Subcutaneous adipose tissue (tissue), 4 donors: ENCODE results near the gene RHOB. TPM values are rescaled to one million over a fixed set of nuclear protein-coding genes. Genes with fewer than 3 reads are reported as not detected.

Experiments used
- total RNA-seq, 4 donors: library from RNA; depleted of rRNA; stranded (reverse); fragments of >200 nt; gene quantifications; one replicate each; pipeline ENCODE4 v1.1.0, GENCODE V29; 2016
- TF ChIP-seq, protein P1 (sequence below): fragments of 450-650 bp; IDR thresholded peaks from one replicate; pipeline ENCODE4 v1.5.1; 2016; ENCODE audit warnings: low read depth, mild to moderate bottlenecking, control low read depth, antibody characterized with exemption, moderate library complexity

RHOB gene
- total RNA-seq, 4 donors from 2014 or later: 435 to 1,054 (median 650) TPM

DNA sequence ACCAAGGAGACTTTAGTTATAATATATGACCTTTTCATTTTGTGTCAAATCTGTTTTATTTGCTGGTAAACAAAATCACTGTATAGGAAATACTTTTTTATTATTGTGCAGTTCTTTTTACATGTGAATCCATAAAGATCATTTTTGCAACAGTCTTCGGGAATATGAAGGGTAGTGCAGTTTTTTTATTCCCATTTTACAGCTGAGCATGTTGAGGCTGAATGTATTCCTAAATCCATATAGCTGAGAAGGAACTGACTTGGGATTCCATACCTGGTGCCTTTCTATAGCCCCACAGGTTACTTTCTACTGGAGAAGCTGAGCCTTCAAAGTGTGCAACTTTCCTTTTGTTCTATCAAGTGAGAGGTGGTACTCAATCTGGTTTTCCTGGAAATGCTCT, 29.6 kb downstream of the RHOB start:
- TF ChIP-seq, protein P1, sequence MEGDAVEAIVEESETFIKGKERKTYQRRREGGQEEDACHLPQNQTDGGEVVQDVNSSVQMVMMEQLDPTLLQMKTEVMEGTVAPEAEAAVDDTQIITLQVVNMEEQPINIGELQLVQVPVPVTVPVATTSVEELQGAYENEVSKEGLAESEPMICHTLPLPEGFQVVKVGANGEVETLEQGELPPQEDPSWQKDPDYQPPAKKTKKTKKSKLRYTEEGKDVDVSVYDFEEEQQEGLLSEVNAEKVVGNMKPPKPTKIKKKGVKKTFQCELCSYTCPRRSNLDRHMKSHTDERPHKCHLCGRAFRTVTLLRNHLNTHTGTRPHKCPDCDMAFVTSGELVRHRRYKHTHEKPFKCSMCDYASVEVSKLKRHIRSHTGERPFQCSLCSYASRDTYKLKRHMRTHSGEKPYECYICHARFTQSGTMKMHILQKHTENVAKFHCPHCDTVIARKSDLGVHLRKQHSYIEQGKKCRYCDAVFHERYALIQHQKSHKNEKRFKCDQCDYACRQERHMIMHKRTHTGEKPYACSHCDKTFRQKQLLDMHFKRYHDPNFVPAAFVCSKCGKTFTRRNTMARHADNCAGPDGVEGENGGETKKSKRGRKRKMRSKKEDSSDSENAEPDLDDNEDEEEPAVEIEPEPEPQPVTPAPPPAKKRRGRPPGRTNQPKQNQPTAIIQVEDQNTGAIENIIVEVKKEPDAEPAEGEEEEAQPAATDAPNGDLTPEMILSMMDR: no peak

- TF ChIP-seq, protein P1: no peak
Measured at GRCh38 chr2:20476950-20477349, 30.1 kb downstream of the RHOB start.

GRCh38 chr2:20478961-20479360, 32.1 kb downstream of the RHOB start:
- TF ChIP-seq, protein P1: no peak

DNA sequence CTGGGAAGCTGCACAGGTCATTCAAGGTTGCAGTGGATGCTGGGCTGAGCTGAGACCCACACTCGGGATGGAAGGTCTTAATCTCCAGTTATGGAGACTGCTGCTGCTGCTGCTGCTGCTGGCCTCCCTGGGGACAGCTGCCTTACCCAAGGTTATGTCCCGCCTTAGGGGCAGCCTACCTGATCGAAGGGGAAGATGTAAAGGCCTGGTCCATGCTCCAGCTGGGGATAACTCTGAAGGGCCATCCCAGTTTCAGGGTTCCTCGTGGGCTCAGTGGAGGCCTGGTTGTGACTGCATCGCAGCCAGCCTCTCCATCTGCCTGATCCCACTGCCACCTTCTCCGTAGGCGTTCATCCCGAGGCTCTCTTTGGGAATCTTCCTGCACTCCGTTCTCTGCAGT, 33.0 kb downstream of the RHOB start:
- TF ChIP-seq, protein P1: no peak

- TF ChIP-seq, protein P1: no peak
Measured at GRCh38 chr2:20480913-20481312, 34.0 kb downstream of the RHOB start.

DNA sequence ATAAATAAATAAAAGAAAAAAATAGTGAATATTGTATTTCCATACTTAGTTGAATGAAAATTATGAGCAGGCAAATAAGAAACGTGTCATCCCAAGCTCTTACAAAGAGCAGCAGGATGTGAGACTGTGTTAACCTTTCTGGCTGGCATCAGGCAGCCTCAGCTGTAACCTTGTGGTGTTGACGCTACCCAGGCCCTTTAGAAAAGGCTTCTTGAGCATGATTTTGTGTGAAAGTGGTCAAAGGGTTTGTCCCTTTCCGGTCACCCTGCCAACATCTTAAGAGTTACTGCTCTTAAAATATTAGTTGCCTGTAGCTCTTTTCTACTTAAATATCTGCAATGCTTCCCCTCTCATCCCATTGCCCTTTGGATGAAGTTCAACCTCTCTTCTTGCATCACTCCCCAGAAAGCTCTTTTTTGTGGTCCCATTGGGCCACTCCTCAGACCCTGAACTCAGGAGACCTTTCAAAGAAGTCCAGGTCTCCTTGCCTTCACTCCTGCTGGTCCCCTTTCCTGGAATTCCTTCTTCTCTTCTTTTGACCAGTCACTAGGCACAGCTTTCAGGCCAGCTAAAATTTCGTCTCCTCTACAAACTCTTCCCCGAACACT, 35.0 kb downstream of the RHOB start:
- TF ChIP-seq, protein P1: no peak

DNA sequence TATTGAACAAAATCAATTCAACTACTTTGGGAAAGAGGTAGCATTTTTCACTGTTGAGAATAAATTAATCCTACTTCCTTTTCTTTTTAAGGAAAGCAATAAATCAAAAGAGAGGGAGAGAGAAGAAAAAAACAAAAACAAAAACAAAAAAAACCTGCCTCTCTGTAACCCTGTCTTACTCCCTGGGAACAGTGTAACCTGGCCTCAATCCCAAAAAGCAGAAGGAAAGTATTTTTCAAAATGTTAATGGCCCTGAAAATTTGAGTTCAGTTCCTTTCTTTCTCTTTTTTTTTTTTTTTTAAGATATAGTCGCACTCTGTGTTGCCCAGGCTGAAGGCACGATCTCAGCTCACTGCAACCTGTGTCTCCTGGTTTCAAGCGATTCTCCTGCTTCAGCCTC, 35.9 kb downstream of the RHOB start:
- TF ChIP-seq, protein P1: no peak
